Endometrium (tissue), 2 donors: Measurements from ENCODE around the gene STK17B.
A peak's percentile ranks its signal among the peaks of the same experiment; 100 is the strongest.

Experiments used
- FAIRE-seq: peaks from 2 replicates; lab custom pipeline; 2012; peaks lifted over from hg19 to GRCh38; lab: Jason Lieb, UNC
- donor health status: control.
- donor health status: control.

Gene STK17B

DNA sequence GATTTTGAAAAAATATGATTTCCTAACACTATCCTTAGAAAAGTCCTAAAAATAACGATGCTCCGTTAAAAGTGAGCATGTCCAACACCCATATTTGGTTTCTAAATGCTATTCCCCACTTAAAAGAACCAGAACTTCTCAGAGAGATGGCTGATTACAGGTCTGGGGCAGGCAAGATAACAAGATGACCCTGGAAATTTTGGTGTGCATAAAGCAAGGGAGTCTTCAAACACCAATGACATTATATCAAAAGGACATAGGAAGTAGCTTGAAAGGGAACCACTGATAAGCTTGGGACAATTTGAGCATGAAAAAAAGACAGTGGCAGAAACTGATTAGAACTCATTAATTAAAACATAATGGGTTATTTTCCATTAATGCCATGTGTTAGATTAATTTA is 17.9 kb downstream of the STK17B start:
- FAIRE-seq, result no peak

DNA sequence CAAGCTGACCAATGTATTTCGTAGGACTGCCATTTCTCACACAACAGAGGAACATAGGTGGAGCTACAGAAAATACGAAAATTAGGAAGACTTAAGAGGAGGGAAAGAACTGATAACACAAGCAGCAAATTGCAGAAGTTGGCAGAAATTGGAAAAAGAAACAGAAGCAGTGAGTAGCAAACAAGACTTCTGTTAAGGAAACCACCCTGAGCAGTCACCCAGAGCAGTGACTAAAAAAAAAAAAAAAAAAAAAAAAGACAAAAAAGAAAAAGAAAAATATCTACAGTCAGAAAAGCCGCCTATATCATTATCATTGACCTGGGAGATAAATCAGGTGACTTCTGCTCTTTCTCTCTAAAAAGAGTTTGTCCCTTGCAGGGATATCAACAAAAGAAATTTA is 21.4 kb downstream of the STK17B start:
- no peak for FAIRE-seq

DNA sequence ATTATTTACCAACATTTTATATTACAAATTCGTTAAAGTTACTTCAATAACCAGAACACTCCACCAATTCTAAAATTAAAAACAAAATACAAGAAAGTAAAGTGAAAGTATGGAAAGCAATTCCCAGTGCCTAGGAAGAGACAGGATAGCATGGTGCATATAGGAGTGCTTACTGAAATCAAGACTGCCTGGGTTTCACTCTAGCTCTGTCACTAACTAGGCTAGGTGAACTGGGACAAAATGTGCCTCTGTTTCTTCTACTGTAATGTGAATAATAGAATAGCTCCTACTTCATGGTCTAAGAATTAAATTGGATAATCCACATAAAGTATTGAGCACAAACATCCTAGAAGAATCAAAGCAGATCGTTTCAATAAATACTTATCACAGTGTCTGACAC is 22.6 kb downstream of the STK17B start:
- FAIRE-seq, result no peak

DNA sequence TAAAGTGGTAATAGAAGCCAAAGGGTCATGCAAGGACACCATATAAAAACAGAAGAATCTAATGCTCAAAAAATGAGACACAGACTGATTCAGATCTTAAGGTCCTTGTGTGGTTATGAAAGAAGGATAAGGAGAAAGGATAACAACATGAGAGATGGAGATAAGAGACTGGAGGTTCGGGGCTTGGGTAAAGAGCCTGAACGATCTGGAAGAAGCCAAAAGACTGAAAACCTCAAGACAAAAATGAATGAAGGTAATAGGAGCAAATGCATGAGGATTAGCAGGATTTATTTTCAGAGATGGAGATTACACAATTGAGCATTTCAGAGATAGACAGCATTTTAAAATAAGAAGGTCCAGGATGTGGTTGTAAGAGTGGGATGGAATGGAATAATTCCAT is 26.1 kb downstream of the STK17B start:
- no peak for FAIRE-seq

DNA sequence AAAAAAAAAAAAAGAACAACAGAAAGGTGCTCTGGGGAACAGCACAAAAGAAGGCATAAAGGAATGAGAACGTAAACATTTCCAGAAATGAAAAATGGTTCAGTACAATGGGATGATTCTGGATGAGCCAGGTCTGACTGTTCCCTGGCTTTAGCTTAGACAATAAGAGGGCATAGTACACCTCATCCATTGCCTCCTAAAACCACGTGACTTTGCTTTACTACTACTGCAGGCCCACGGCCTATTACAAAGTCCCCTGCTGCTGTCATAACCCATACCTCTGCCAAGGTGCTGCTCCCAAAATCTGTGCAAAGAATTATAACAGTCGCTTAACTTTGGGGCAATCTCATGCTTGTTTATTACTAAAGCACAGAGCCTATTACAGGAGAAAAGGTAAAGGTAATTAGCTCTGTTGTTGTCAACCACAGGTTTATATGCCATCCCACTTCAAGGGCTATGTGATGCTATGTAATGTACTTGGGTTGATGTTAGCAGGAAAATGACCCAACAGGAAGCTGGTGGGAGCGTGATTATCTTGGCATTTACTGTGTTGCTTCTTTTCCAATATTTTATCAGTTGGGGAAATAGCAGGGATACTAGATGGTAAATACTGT is 26.8 kb downstream of the STK17B start:
- FAIRE-seq, result no peak

DNA sequence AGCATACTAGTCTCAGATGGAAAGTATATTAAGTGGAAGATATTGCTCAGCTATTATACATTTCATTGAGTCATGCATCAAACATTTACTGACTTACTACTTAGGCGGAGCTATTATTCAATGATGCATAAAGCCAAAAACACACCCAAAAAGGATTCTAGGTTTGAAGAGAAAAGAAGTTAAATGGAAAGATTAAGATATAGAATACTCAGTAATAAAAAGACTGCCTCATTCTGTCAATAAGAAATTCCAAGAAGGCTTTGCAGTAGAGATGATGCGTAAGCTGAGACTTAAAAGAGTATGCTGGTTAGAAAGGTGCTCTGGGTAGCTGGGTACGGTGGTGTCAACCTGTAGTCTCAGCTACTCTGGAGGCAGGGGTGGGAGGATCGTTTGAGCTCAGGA is 27.6 kb downstream of the STK17B start:
- no peak for FAIRE-seq

DNA sequence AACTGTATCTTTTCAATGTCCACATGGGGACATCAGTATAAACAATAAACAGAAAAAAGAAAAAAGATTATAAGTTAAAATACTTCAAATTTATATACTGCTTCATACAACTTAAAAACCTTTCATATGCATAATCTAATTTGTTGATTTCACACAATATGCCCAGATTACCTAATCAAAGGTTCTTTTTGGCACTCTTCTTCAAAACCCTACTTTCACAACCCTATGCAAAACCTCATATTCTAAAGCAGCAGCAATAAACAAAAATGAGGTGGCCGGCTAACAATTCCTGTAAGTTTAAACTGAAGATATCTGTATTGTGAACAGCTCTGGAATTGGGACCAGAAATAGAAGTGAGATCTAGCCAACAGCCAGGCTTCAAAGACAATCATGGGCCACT is 28.6 kb downstream of the STK17B start:
- no peak for FAIRE-seq

DNA sequence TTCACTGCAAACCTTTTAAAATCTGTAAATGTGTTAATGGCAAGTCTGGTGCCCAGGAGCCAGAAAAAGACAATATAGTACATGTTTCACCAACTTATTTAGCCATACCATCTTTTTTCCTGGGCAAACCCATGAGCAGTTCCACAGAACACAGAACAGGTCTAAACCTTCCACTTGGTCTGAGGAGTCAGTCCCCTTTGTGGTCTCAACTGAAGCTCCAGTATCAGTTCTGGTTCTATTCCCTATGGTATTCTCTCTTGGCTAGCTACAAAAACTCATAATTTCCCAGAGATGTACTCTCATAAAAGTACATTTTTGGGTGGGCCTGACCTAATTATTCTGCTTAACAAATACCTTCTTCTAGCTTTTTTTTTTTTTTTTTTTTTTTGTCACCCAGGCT is 31.2 kb downstream of the STK17B start:
- FAIRE-seq, result no peak

DNA sequence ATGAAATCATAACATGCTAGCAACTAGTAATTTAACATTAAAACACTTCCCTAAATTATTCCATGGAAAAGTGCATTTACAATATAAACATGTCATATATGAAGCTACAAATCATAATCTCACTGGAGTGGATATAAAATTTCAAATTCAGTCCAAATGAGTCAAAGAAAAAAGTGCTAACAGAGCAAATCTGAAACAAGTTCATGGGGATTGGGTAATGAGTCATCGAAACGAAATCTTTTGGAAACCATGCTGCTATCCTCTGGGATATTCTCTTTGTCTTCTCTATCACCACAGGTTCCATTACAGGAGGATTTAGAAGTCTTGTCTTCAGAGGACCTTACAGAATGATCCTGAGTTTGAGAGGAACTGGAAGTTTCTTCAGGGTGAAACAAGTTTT is 34.1 kb downstream of the STK17B start:
- FAIRE-seq, result no peak

DNA sequence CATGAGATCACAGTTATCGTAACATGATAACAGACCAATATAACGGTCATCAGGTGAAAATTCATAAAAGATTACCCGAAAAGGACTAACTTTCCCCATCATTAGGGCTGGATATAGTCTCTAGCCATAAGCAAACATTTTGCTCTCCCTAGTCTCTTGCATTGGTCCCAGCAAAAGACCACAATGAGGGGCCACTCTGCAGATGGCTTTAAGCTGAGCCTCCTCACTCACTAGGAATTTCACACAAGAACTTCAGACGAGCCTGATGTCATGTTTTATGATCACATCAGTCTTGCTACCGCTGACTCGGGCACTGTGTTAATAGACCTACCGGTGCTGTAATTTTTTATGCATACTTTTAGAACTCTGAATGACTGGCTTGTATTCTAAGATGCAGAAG is 35.2 kb downstream of the STK17B start:
- no peak for FAIRE-seq

DNA sequence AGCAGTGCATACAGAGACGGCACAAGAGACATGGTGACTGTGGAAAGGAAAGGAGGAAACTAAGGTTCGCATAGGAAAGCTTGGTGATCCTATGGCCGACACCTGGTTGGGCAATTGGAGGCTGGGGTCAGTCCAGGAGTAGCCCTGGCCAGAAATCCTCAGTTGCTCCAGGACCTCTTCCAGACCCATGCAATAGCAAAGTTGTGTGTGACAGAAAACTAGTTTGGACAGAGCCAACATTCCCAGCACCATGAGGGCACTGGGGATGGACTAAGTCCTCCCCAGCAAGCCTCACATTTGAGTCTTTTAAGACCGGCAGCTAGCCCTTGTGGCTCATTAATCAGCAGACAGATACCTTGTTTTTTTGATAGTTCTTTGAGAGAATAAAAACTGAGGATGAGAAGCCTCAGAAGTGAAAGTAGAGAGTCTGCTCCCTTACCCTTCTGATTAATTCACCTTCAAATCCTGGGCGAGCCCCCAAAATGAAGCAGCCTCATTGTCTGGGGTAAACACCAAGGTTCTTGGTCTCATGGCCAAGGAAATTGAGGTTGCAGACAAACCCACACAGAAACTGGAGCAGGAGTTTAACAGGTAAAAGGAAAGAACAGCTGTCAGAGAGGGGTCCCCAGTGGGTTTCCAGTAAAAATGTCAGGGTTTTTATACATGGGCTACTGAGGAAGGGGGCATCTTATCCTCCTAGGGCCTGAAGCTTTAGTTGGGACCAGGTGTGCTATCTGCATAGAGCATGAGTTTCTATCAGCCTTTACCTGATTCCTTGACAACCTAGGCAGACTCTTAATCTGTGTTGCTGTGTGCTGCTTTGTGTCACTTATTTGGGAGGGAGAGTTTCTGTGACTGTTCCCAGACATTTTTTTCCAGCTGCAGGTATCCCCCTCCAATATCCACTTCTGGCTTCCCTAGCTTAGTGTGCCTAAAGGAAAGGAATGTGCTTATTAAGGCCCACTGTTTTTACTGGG is 39.1 kb downstream of the STK17B start:
- FAIRE-seq, result no peak

DNA sequence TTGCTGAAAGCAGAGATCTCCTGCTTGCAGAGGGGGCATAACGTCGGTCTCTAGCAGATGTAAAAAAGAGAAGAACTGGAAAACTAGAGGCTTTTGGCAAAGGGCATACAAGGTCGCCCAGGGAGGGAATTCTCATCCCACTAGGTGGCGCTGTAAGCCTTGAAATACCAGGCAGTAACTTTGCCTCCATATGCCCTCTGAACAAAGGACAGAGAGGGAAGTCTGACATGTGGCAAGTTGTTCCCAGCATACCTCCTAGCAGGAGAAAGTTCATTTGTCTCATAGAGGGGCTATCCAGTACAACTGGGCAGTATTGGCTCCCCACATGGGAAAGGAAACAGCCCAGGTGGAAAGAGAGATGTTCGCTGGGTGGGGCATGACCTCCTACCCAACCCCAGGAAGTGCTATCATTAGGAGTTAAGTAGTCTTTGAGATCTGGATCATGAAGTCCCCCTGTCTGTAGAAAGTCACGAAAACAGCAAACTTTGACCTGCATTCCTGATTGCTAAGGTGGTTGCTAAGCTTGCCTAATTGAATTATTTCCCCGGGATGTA is 39.9 kb downstream of the STK17B start:
- FAIRE-seq, result no peak

DNA sequence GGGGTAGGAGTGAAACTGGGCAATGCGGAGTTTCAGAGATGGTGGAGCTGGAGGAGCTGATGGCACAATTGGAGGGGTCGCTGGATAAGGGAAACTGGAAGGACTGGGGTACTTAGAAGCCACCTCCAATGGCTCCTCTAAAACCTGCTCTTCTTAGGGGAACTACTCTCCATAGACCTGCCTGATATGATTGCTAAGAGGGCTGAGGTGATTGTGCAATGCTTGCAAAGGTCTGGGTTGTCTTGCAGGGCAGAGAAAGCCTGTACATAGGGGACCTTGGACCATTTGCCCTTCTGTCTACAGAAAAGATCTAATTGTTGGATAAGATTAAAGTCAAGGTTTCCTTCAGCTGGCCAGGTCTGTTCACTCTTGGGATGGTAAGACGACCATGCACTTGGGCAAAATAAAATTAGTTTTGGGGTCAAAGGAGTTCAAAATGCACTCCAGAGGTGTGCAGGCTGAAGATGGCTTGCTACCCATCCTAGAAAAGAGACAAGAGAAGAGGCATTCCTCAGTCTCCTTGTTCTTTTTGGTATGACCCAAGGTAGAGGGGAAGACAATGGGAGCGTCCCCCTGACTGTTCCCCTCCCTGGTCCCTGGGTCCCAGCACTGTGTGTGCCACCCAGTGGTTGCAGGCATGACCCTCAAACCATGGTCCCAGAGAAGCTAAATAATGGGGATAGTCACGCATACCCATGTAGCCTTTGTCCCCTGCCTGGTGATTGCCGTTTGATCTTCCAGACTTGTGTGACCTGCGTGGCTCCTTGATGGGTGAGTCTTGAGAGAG is 41.1 kb downstream of the STK17B start:
- FAIRE-seq, result no peak

DNA sequence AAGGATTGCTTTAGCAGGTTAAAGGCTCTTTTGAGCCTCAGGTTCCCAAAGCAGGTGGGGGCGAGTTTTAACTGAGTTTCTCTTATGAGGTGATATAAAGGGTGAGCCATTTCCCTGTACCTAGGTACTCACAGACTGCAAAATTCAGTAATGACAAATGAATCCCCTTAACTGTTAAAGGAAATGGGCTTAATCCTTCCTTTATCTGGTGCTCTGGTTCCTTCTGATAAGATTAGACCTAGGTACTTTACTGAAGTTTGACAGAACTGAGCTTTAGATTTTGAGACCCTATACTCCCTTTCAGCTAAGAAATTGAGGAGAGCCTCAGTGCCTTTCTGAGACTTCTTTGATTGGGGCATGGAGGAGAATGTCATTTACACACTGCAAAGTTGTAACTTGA is 42.6 kb downstream of the STK17B start:
- no peak for FAIRE-seq

DNA sequence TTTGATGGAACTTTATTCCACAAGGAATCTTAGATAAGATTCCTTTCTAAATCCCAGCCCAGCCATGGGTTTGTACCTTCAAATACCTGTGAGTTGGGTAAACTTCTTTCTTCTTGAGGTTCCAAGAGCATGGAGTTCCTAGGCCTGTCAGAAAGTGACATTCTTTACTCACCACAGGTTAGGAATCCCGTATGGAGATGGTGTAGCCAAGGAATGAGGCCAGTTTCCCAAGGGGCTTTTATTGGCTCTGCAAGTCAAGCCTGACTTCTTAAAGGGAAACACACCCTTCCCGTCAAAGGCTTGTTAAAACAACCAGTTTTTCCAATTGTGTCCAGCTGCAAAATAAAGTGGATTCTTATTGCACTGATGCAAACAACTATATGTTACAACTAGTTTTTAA is 45.8 kb downstream of the STK17B start:
- FAIRE-seq, result no peak

DNA sequence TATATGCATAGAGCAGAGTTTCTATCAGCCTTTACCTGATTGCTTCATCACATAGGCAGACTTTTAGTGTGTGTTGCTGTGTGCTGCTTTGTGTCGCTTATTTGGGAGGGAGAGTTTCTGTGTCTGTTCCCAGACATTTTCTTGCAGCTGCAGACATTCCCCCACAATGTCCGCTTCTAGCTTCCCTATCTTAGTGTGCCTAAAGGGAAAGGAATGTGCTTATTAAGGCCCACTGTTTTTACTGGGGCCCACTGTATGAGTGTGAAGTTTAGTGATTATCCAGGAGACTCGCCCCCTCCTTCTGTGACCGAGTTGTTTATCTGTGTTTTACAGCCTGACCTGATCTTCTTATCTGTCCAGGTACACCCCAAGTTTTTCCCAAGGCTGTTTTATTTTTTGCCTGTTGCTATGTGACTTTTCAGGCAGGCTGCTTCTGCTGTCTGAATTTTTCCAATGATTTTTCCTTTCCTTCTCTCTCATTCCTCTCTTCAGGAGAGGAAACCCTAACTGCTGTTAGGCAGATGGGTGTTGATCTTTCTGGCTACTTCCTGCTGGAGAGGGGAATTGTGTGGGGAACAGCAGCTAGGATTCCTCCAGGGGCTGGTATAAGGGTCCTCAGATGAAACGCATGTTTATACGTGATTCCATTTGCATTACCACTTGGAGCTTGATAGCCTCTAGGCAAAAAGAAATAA is 47.6 kb downstream of the STK17B start:
- no peak for FAIRE-seq

DNA sequence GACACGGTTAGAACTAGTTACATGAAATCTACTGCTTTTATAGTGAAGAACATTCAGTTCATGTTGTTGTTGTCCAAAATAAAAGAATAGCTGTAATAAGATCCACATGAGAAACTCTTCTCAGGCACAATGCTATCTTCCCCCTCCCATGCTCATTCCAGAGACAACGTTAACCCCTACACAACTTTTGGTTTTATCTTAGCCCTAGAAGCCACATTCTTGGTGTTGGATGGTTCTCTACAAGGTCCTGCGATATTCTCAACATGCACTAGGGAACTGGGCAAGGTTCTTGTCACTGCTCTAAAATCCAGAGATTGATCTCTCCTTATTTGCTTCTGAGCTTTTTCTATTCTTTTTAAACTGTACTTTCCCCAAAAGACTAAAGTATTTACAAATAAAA is 51.5 kb downstream of the STK17B start:
- no peak for FAIRE-seq

DNA sequence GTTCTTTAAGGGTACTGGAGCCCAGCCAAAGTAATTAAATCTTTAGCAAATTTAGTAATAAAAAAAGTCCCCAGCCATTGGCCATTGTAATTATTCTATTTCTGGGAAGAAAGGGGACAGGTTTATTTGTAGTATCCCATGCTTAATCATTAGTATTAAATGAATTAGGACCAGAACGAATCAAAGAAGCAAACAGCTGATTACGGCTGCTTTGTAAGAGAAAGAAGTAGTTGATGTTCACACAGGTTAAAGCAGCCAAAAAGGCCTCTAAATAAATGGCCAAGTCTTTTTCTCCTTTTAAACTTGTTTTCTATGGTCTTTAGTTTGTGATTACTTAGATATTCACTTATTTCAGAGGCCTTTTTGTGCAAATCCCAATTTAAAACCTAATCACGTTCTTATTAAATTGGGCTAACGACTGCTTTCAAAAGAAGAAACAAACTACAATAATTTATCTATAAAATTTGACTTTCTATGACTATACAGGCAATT is 54.1 kb downstream of the STK17B start:
- FAIRE-seq, result no peak

DNA sequence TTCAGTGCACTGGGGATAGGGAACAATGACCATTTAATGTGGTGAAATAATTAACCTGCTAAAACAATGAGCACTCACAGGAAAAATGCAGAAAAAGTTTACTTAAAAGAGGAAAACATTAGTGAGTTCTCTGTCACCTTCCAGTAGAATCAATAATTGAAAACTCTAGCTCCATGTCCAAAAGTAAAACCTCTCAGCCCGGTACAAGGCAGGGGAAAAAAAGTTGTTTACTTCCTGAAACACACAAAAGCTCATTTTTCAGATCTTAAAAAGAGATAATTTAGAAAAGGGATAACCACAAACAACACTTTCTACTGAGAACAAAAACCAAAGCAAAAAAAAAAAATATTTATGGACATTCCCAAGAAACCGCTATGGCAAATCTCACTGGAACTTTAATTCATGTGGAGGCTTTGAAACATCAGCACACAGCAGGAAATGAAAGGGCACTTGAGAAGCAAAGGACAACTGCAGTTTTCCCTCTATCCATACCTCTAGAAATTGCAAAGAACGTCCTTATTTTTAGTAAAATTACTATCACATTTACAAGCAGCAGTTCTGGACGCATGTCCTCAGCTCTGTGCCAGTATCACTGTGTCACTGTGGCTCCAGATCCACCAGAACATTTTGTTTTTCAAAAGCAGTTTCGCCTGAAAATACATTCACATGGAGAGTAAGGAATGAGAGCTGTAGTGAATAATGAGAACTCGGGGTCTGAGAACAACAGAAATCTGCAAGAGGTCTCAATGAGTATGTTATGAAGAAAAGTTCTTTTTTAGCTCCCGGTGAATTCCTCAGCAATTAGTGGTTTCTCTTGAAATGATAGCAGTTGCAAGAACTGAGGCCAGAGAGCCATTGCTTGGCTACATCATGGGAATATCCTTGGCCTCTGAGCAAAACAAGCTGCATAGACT is 58.1 kb downstream of the STK17B start:
- FAIRE-seq, result peak; percentile 94

DNA sequence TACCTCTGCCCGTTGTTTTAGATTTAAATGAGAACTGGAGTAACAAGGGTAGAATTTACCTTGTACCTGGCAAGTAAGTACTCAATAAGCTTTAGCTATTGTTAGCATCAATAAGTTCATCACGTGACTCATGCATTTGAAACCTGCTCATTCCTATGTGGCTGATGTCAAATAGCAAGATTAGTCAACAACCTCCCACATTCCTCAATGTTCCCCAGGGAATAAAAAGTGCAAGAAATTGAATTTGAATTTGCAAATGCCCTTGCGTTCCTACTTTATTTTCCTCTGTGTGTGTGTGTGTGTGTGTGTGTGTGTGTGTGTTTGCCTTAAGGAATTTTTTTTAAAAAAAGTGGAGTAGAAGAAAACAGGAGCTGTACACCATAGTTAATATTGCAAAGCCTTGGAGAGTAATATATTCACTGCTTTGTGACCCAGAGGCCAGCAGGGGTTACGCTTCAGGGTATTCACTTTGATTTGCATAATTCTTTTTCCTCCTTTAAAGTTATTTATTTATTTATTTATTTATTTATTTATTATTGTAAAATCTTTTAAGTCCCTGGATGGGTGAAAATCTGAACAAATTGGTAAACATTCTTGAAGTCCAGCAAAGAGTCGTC is 58.9 kb downstream of the STK17B start:
- FAIRE-seq, result no peak
